ENCODE results near the gene LMO4.

Gene LMO4, protein sequence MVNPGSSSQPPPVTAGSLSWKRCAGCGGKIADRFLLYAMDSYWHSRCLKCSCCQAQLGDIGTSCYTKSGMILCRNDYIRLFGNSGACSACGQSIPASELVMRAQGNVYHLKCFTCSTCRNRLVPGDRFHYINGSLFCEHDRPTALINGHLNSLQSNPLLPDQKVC

DNA sequence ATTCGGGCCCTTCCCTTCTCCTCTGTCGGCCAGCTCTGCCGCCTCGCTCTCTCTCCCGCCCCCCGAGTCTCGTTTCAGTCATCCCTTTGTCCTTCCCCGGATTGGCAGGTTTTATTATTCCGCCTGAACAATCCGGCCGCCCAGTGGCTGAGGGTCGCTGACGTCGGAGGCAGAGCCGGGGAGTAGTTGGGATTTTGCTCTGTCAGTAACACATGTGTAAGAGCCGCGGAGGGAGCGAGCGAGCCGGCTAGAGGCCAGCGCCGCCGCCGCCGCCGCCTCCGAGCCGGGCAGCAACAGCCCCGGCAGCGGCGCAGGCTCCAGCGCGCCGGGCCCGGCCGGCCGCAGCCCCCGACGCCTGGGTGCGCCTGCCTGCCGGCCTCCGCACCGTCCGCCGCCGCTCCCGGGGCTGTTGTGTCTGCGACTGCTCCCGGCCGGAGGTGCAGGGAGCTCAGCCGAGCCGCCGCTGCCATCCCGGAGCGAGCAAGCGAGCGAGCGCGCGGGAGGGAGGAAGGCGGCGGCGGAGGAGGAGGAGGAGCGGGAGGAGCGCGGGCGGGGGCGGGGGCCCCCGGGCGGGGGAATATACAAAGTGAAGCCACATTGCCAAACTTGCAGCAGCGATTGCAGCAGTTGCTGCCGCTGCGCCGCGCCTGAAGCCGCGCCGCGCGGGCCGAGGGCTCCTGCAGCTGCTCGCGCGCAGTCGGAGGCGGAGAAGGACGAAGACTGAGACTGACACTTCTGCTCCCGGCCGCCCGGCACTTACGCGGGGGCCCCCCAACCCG is at the start of gene LMO4:
Gene LMO4, plus strand, starts transcription at position 609 of the 779 bp plus-strand sequence. CDS start 3,136 bp downstream, outside the sequence.
- Histone ChIP-seq H4K20me1 (ENCODE audit: control insufficient read depth, insufficient read depth, low read depth, low read length) (peaks cover 18% of the 10 kb centered on the region), H3K27me3 (ENCODE audit: control insufficient read depth, low read length) (peaks cover 11% of the 10 kb centered on the region), H3K4me1 (ENCODE audit: control insufficient read depth, low read length) (peaks cover 45% of the 10 kb centered on the region), H3K36me3 (ENCODE audit: control insufficient read depth, low read length) (peaks cover 16% of the 10 kb centered on the region), H3K27ac (ENCODE audit: low read depth, low read length) (peak within 1 kb of the TSS; percentile 69), H3F3A (ENCODE audit: control insufficient read depth, insufficient read depth) (peaks cover 25% of the 10 kb centered on the region), H3K4me3 (ENCODE audit: low read length) (peak within 1 kb of the TSS; percentile 84), H3K4me2 (ENCODE audit: low read length) (peak within 1 kb of the TSS; percentile 95), H3K79me2 (ENCODE audit: control insufficient read depth, low read length) (peaks cover 21% of the 10 kb centered on the region), H3K9me2 (replicated peaks; ENCODE audit: control insufficient read depth, low read length) (no peaks in the 10 kb centered on the region), H3K9me3 (ENCODE audit: control insufficient read depth, insufficient read depth, low read length) (no peaks in the 10 kb centered on the region)
- no peak for TF ChIP-seq EZH2phosphoT487 (IDR thresholded peaks at IDR 0.05; ENCODE audit: borderline replicate concordance, low read length)
- TF ChIP-seq, protein P1, sequence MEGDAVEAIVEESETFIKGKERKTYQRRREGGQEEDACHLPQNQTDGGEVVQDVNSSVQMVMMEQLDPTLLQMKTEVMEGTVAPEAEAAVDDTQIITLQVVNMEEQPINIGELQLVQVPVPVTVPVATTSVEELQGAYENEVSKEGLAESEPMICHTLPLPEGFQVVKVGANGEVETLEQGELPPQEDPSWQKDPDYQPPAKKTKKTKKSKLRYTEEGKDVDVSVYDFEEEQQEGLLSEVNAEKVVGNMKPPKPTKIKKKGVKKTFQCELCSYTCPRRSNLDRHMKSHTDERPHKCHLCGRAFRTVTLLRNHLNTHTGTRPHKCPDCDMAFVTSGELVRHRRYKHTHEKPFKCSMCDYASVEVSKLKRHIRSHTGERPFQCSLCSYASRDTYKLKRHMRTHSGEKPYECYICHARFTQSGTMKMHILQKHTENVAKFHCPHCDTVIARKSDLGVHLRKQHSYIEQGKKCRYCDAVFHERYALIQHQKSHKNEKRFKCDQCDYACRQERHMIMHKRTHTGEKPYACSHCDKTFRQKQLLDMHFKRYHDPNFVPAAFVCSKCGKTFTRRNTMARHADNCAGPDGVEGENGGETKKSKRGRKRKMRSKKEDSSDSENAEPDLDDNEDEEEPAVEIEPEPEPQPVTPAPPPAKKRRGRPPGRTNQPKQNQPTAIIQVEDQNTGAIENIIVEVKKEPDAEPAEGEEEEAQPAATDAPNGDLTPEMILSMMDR (IDR thresholded peaks at IDR 0.05; ENCODE audit: low read depth, low read length, poor library complexity, severe bottlenecking), result no peak

GRCh38 chr1:87279536-87279875 is 49.2 kb upstream of the LMO4 start:
- Histone ChIP-seq H3K4me3 (ENCODE audit: low read length) (no peak overlapping the region), H3K9me3 (ENCODE audit: control insufficient read depth, insufficient read depth, low read length) (no peaks in the 10 kb centered on the region), H3K79me2 (ENCODE audit: control insufficient read depth, low read length) (no peaks in the 10 kb centered on the region), H3F3A (ENCODE audit: control insufficient read depth, insufficient read depth) (no peaks in the 10 kb centered on the region), H3K9me2 (replicated peaks; ENCODE audit: control insufficient read depth, low read length) (no peaks in the 10 kb centered on the region), H3K4me1 (ENCODE audit: control insufficient read depth, low read length) (no peaks in the 10 kb centered on the region), H3K36me3 (ENCODE audit: control insufficient read depth, low read length) (no peaks in the 10 kb centered on the region), H3K4me2 (ENCODE audit: low read length) (no peak overlapping the region), H3K27ac (ENCODE audit: low read depth, low read length) (no peak overlapping the region), H4K20me1 (ENCODE audit: control insufficient read depth, insufficient read depth, low read depth, low read length) (no peaks in the 10 kb centered on the region), H3K27me3 (ENCODE audit: control insufficient read depth, low read length) (peaks cover 3% of the 10 kb centered on the region; the same call in 1 of the 2 replicates)
- TF ChIP-seq EZH2phosphoT487 (IDR thresholded peaks at IDR 0.05; ENCODE audit: borderline replicate concordance, low read length), result no peak
- TF ChIP-seq, protein P1 (IDR thresholded peaks at IDR 0.05; ENCODE audit: low read depth, low read length, poor library complexity, severe bottlenecking), result no peak

DNA sequence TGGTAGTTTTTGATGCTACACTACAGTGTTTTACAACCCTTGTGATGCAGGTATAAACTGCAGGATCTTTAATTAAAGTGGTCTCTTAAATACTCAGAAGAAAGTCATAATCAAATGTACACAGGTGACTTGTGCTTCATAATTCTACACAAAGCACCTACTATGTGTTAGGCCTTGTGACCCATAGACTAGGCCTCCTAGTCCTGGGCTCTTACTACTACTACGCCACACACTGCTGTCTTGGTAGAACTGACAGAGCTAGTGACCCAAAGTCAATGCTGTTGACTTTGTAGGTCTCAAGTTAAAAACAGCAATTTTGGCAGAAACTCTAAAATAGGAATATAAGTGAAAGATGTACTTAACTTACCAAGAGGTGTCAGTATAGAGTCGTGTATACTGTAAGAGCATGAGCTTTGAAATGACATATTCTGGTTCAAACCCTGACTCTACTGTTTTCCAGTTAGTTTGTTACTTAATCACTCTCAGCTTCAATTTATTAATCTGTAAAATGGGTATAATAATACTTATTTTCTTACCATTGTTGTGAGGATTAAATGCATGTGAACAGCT is 48.6 kb upstream of the LMO4 start:
- H3K4me3 ChIP-seq (ENCODE audit: low read length), result no peak overlapping the region
- H3K9me3 ChIP-seq (ENCODE audit: control insufficient read depth, insufficient read depth, low read length), result no peaks in the 10 kb centered on the region
- no peaks in the 10 kb centered on the region for H4K20me1 ChIP-seq (ENCODE audit: control insufficient read depth, insufficient read depth, low read depth, low read length)
- no peaks in the 10 kb centered on the region for H3K79me2 ChIP-seq (ENCODE audit: control insufficient read depth, low read length)
- no peaks in the 10 kb centered on the region for H3K4me1 ChIP-seq (ENCODE audit: control insufficient read depth, low read length)
- no peaks in the 10 kb centered on the region for H3K36me3 ChIP-seq (ENCODE audit: control insufficient read depth, low read length)
- no peaks in the 10 kb centered on the region for H3K9me2 ChIP-seq (replicated peaks; ENCODE audit: control insufficient read depth, low read length)
- H3K27ac ChIP-seq (ENCODE audit: low read depth, low read length), result no peak overlapping the region
- H3F3A ChIP-seq (ENCODE audit: control insufficient read depth, insufficient read depth), result no peaks in the 10 kb centered on the region
- H3K27me3 ChIP-seq (ENCODE audit: control insufficient read depth, low read length), result peaks cover 3% of the 10 kb centered on the region; the same call in 1 of the 2 replicates
- no peak overlapping the region for H3K4me2 ChIP-seq (ENCODE audit: low read length)
- TF ChIP-seq EZH2phosphoT487 (IDR thresholded peaks at IDR 0.05; ENCODE audit: borderline replicate concordance, low read length), result no peak
- TF ChIP-seq, protein P1 (IDR thresholded peaks at IDR 0.05; ENCODE audit: low read depth, low read length, poor library complexity, severe bottlenecking), result peak; percentile 48

All from DOHH2 (cell line).